GM21390 (cell line): ENCODE data around the gene GJC2.
"Not testable (repeated sequence)": the region's sequence is repeated elsewhere in the genome, so short reads cannot be mapped to it uniquely, and the experiment has no call there.

Experiments
- ATAC-seq: cut with Tn5 transposase; IDR thresholded peaks from one replicate; pipeline ENCODE4 v1.9.1; 2021; ENCODE audit not compliant: unreplicated experiment

Gene GJC2

DNA sequence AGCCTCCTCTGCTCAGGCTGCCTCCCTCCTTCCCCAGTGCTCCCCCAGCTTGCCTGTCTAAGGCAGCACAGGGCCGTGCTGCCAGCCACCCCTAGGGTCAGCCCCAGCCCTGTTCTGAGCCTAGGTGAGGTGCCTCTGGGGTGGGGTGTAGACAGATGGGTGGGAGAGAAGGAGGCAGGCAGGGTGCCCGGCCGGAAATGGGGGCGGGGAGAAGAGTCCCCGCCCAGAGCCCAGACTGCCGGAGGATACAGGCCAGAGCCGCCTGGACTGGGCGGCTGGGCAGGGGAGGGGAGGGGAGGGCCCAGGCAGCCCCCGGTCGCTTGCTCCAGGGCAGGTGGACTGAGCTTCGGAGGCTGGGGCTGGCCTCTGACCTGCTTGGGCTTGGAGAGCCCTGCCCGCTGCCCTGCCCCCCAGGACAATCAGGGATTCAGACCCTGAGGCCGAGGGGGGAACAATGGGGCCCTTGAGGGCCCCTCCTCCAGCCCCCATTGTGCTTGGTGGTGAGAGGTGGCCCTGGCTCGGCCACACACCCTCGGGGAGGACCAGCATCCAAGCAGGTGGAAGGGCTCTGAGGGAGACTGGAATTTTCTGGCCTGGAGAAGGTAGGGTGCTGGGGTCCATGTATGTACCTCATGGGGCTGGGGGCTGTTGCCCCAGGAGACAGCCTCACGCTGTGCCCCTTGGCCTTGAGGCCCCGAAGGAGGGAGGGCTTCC, at the start of gene GJC2:
GJC2 (plus strand) TSS at position 525 of the 714 bp plus-strand sequence. CDS start 7,829 bp downstream, outside the sequence.
- ATAC-seq = no peak

DNA sequence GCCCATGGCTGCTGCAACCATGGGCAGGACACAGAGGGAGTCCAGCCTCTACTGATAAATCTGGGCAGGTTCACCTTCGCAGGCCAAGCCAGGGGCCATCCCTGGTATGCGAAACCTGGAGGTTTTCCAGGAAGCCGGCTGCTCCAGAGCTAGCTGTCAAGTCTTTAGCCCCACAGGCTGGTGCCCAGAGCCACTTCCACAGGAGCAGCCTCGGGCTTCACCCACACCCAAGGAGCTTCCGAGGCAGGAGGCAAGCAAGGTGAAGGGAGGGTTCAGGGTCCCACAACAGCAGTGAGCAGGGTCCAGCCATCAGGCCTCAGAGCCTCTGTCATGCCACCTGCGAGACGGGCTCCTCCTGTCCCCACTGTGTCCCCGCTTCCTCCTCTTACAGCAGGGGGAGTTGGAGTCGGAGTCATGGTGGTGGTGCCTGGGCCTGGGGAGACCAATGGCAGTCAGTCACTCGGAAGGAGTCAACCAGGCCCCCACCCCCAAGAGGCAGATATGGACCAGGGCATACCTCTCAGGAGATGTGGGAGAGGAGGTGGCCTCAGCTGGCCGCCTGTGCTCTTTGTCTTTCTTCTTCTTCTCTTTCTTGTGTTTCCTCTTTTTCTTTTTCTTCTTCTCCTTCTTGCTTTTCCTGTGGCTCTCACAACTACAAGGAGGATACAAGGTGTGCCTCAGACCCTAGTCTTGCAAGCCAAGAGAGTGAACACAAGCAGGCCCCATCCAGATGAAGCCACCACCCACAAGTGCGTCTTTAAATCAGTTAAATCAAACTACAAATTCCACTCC, 48.7 kb upstream of the GJC2 start:
- no peak for ATAC-seq

DNA sequence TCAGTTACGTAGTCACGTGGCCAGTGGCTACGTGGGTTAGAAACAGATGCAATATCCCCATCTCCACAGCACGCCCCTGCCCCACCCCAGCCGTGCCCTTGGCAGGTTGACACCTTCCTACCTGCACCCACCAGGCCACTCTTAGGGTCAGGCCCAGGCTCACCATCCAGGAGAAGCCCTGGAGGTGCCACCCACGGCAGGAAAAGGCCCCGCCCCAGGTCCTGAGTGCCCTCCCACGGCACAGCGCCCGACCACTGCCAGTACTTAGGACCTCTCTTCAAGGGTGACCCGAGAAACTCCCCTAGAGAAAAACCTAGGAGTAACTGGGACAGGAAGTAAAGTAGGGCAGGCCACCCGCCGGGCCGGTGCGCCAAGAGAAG, 48.1 kb upstream of the GJC2 start:
- no peak for ATAC-seq

DNA sequence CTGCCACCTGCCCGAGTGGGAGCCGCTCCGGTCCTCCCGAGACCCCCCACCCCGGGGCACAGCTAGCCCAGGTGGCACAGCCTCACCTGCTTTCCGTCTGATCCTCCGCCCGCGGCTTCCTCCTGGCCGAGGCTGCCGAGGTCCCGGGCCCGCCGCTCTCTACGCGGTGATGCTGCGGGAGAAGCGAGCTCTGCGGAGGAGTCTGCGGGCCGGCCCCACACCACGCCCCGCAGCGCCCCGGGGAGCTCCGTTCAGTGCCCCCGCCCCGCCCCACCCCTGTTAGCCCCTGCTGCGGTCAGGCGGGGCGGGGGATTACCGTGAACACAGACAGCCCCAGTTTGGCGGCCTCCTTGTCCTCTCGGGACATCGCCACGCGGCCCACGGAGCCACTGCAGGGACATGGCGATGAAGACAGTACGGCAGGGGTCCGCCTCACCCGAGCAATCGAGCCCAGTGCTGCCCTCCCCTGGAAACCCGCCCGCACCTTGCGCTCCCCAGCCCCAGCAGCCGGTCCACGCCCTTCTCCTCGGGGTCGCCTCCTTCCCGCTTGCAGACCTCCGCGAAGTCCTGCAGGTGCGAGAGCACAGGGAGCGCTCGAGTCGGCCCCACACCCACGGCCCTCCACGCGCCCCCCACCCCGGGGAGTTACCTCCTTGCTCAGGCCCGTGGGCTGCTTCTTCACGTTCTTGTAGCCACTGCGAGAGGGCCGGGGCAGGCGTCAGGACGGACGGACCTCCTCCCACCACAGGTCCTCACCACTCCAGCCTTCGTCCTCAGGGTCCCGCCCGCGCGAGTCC, 47.5 kb upstream of the GJC2 start:
- ATAC-seq = peak; percentile 30

DNA sequence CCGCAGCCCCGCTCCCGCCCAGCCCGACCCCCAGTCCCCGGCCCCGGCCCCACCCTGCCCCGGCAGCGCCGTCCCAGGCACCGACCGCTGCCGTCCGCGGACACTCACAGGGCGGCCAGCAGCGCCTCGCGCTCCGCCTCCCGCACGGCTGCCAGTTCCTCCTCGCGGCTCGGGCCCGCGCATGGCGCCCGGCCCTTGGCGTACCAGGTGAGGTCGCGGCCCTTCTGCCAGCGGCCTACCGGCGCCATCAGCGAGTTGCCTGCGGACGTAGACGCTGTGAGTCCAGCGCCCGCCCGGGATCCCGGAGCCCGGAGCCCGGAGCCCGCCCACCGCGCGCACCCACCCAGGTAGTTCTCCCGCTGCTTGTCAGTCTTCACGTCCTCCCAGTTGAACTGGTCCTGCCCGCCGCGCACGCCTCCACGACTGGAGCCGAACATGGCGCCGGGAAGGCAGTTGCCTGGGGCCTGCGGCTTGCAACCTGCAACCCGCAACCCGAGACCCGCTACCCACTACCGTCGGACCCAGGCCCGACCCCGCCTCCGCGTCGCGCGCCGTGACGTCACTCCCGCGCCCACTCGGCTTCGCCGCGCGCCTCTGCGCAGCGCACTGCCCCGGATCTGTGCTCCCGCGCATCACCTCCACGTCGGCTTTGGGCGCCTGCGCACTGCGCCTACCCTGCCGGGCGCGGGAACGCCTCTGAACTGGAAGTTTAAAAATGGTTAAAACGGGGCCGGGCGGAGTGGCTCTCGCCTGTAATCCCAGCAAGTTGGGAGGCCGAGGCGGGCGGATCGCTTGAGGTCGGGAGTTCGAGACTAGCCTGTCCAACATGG, 46.7 kb upstream of the GJC2 start, which contains the start of gene C1orf35:
C1orf35 (minus strand) TSS at position 535 of the 830 bp plus-strand sequence; CDS start at position 437, 98 bp downstream.
- ATAC-seq = peak; percentile 70

DNA sequence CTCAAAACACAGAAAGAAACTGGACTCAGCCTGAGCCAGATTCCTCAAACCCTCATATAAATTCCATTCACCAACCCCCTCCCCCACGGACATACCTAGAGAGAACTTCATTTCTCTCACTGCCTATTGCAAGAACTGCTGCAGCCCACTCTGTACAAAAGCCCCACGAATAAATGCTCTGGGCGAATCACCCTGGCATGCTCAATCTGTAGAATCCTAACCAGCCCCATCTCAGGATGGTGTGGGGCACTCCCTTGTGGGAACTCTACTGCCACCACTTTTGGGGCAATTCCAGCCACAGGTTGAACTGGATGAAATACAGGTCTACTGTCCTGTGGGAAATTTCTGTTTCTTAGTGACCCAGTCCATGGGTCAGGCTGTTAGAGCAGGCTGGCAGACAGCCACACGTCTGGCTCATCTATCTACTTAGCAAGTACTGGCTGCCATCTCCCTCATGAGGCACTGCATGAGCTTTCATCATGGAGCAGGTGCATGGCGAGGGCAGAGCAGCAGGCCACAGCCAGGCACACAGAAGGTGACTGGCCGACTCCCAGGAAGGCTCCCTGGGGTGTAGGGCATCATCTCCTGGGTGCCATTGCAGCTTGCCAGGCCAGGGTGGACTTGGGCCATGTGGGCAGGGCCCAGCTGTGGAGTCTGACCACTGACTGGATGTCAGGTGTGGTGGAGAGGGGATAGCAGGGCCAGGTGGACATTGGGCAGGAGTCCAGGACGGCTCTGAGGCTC, 45.0 kb upstream of the GJC2 start:
- ATAC-seq = no peak

DNA sequence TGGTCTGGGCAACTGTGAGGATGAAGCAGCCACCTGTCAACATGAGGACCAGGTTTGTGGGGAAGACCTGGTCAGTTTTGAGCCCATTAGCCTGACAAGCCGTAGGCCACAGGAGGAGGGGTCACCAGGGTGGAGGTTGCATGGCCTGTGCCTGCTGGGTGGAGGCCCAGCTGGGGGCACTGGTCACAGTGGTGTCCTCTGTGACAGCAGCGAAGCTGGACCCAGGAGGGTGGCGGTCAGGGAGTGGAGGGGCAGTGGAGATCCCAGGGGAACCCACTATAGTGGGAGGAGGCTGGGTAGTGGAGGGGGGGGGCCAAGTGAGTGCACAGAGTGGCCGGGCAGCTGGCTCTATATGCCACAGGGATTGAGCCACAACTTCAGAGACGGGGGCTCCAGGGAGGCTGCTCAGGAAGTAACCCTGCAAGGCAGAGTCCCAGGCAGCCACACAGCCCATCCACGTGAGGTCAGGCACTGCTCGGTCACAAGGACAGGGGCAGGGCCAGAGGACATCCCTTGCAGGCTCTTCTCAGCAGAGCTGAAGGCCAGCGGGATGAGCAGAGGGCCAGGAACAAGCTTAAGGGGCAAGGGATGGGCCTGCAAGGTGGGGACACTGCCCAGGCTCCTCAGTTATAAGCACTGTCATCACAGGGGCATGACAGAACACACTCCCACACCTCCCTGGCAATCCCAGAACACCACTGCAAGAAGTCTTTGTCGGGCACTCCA, 44.3 kb upstream of the GJC2 start:
- no peak for ATAC-seq

DNA sequence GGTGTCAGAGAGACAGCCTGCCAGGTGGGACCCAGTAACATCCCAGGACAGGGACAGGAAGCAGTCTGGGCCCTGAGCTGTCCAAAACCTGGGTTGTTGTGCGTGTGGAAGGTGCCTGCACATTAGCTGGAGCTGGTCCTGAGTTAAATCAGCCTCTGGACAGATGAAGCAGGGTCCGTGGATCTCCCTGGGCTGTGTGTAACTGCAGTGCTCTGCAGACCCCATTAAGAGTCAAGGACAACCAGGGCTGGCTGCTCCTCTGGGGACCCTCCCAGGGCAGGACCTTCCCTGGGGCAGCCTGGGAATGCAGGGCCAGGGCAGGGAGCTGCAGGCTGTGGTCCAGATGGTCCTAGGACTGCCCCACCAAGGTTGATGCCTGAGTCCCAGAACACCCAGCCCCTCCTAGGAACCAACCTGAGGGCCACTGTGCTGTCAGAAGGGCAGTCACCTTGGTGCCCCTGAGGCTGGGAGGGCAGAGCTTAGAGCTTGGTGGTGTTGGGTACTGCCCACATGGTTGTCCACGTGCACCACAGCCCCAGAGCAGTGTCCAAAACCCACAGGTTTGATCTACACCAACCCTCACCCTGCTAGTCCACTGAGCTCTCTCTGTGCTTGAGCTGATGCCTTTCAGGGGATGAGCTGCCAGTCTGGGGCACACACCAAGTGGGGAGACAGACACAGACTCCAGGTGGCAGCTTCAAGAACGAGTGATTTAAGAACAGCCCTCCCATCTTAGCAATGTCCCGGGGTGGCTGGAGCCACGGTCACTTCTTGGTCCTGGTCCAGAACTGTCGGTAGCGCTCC, 43.5 kb upstream of the GJC2 start:
- no peak for ATAC-seq

DNA sequence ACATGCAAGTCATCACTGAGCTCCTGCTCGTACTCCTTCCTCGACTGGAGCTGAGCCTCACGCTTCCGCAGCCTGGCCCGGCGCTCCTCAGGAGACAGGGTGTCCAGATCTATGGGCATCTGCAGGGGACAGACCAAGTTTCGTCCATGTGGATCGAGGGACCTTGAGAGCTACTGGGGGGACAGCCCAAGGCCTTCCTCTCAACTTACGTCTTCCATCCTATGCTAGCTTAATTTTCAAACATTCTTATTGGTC, 43.0 kb upstream of the GJC2 start:
- ATAC-seq = no peak

DNA sequence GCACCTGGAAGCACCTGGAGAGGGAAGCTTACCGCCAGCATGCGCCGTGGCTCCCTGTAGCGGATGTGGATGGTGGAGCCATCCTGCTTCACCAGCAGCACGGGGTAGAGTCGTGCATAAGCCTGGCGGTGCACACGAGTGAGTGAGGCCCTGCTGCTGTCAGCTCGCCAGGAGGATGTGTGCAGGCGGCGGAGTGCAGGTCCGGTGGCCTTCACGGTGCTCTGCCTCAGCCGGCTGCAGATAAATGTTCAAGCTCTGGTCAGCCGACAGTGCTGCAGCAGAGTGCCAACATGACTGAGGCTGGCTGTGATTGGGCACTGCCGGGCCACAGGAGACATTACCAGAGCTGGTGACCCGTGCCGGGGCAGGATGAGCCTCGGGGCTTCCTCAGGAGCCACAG, 42.1 kb upstream of the GJC2 start:
- no peak for ATAC-seq

DNA sequence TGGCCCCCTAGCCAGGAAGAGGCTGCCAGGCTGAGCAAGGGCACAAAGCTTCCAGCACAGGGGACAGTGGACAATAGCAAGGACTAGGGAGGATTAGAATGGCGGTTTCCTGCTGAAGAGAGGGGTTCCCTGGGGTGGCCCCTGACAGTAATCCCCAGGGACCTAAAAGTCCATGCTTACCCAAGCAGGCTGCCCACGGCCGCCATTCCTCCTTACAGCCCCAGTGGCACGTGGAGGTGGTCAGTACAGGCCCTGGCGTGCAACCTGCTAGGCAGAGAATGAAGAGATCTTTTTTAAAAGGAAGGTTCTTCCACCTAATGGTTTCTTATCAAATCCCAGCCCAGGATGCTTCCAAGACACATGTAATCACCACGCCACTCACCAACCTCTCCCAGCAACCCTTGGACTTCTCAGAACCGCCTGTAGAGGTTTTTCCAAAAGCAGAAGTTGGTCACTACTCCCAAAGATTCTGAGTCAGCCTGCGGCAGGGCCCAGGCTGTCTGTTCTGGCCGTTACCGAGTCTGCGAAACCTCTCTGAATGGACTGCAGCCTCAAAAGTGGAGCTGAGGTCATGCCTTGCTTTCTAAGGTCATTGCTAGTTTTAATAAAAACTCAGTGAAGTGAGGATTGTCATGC, 41.6 kb upstream of the GJC2 start:
- no peak for ATAC-seq

DNA sequence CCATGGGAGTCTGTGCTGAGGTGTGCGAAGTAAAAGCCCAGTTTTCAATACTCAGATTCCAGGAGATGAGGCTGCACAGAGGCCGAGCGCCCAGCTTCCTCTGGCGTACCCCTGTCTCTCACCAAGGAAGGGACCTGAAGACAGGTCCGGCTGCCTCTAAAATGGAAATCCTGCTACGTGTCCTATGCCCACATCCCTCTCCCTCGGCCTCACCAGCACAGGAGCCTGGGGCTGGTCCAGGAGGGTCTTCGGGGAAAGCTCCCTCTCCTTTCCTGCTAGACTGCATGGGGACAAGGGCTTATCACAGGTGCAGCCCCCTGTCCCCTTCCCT, 41.0 kb upstream of the GJC2 start:
- no peak for ATAC-seq

DNA sequence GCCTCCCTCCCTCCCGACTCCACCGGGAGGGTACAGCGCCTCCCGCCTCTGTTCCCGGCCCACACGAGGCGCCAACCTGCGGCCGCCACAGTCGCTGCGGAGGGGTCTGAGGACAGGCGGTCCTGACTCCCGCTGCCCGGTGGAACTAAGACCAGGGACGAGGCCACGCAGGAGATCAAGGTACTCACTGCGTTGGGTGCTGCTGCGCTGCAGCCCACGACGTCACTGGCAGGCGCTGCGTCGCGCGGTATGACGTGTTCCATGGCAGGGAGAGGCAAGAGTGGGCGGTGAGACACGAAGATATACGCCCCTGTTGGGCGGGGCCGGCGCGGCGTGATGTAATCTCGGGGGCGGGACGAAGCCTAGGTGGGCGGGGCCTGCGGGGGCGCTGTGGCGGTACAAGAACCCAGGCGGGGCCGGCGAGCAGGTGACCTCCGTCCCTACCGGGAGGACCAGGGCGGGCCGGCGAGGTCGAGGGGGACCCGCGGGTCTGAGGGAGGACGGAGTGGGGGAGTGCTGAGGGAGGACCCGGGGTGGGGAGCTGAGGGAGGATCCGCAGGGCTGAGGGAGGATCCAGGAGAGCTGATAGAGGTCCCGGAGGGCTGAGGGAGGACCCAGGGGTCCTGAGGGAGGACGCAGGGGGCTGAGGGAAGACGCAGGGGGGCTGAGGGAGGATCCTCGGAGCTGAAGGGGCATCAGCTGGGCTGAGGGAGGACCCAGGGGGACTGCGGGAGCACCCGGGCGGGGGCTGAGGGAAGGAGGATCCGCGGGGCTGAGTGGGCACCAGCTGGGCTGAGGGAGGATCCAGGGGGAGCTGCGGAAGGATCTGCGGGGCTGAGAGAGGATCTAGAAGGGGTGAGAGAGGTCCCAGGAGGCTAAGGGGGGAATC, 40.4 kb upstream of the GJC2 start, which contains the start of gene MRPL55:
MRPL55 (minus strand) TSS at position 227 of the 889 bp plus-strand sequence. CDS start 1,039 bp downstream, outside the sequence.
- peak; percentile 87 for ATAC-seq

DNA sequence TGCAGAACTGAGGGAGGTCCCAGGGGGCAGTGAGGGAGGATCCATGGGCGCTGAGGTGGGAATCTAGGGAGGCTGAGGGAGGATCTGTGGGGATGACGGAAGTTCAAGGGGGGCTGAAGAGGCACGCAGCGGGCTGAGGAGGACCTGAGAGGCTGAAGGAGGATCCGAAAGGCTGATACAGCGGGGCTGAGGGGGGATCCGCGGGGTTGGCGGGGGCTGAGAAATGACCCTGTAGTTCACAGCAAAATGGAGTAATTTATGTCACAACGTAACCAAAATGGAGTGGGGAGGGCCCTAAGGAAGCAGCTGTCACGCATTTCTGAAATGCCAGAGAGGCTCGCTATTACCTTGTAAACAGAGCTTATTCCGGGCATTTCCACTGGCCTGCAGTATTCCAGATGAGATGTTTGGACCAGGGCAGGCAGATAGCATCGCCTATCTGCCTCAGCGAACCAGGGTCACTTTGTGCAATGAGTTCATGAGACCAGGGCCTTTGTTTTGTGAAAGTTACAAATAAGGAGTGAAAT, 39.7 kb upstream of the GJC2 start:
- peak; percentile 10 for ATAC-seq

DNA sequence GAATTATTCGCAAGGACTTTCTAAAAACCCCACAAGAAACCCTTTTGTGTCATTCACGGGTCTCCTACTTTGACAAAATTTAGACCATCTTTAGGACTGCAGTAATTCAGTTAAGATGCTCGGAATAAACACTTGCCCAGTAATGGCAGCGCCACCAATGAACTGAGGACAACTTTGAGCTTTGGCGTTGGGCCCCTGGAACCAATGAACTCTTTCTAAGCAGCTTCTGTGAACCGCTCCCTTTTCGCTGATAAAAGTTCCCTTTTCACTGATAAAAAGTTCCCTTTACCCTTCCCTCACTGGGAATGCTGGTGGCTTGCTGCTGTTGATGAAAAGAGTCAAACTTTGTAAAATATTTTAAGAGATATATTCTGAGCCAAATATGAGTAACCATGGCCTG, 39.2 kb upstream of the GJC2 start:
- ATAC-seq = no peak

DNA sequence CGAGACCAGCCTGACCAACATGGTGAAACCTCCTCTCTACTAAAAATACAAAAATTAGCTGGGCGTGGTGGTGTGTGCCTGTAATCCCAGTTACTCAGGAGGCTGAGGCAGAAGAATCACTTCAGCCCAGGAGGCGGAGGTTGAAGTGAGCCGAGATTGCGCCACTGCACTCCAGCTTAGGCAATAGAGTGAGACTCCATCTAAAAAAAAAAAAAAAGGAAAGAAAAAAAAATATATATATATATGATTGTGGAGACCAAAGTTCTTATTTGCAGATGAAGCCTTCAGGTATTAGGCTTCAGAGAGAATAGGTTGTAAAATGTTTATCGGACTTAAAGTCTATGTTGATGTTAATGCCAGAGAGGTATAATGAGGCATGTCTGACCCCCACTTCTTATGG, 38.4 kb upstream of the GJC2 start:
- not testable (repeated sequence) for ATAC-seq

DNA sequence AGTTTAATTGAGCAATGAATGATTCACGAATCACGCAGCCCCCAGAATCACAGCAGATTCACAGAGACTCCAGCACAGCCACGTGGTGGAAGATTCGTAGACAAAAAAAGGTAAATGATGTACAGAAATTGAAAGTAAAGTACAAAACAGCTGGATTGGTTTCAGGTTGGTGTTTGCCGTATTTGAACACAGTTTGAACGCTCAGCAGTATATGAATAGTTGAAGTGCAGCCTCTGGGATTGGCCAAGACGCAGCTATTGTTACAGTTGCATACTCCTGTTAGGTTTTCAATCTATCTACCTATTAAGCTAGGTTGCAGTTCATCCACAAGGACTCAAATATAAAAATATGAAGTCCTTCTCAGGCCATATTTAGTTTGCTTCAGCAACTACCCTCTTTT, 37.6 kb upstream of the GJC2 start:
- ATAC-seq = no peak
